Stomach (tissue), 4 donors: ENCODE measurements around the gene USP36.

Experiments used
- POLR2A ChIP-seq, 4 donors: fragments of 450-650 bp; IDR thresholded peaks; one replicate each; pipeline ENCODE4 v1.6.1; 2016; ENCODE audit warnings: antibody characterized with exemption in 4 of 4, control low read depth in 2 of 4, mild to moderate bottlenecking in 1 of 4, moderate library complexity in 1 of 4
- TF ChIP-seq, protein P1 (sequence below), 7 experiments: fragments of 450-650 bp in 4 of 7; fragments of 200-600 bp in 3 of 7; sonication (generic) in 3 of 7; IDR thresholded peaks; one replicate each; pipeline ENCODE4 v1.5.1; 2016 to 2019; ENCODE audit warnings: antibody characterized with exemption in 7 of 7, control low read depth in 2 of 7, mild to moderate bottlenecking in 1 of 7

GRCh38 chr17:78767806-78768205, 72.8 kb downstream of the USP36 start:
- TF ChIP-seq, protein P1, sequence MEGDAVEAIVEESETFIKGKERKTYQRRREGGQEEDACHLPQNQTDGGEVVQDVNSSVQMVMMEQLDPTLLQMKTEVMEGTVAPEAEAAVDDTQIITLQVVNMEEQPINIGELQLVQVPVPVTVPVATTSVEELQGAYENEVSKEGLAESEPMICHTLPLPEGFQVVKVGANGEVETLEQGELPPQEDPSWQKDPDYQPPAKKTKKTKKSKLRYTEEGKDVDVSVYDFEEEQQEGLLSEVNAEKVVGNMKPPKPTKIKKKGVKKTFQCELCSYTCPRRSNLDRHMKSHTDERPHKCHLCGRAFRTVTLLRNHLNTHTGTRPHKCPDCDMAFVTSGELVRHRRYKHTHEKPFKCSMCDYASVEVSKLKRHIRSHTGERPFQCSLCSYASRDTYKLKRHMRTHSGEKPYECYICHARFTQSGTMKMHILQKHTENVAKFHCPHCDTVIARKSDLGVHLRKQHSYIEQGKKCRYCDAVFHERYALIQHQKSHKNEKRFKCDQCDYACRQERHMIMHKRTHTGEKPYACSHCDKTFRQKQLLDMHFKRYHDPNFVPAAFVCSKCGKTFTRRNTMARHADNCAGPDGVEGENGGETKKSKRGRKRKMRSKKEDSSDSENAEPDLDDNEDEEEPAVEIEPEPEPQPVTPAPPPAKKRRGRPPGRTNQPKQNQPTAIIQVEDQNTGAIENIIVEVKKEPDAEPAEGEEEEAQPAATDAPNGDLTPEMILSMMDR (IDR thresholded peaks at IDR 0.05): no peak
- no peak for TF ChIP-seq POLR2A (IDR thresholded peaks at IDR 0.05)
